ENCODE data around the gene RGS12.

Gene RGS12

GRCh38 chr4:3334316-3334715 lies 41.5 kb downstream of the RGS12 start:
- DNase-seq = no peak

GRCh38 chr4:3335385-3335784 lies 42.6 kb downstream of the RGS12 start:
- DNase-seq = no peak

GRCh38 chr4:3335982-3336381 lies 43.2 kb downstream of the RGS12 start:
- no peak for DNase-seq

GRCh38 chr4:3336382-3337356 lies 43.8 kb downstream of the RGS12 start:
- DNase-seq = no peak

GRCh38 chr4:3337357-3337732 lies 44.5 kb downstream of the RGS12 start:
- no peak for DNase-seq

GRCh38 chr4:3337811-3338210 lies 45.0 kb downstream of the RGS12 start:
- DNase-seq = no peak

- DNase-seq = no peak
Observed at GRCh38 chr4:3338321-3338838, 45.6 kb downstream of the RGS12 start.

- DNase-seq = no peak
Observed at GRCh38 chr4:3338976-3339531, 46.2 kb downstream of the RGS12 start.

- DNase-seq = no peak
Observed at GRCh38 chr4:3339577-3339976, 46.8 kb downstream of the RGS12 start.

GRCh38 chr4:3340038-3340699 lies 47.3 kb downstream of the RGS12 start:
- no peak for DNase-seq

- DNase-seq = no peak
Observed at GRCh38 chr4:3340700-3341083, 47.9 kb downstream of the RGS12 start.

GRCh38 chr4:3341760-3342159 lies 48.9 kb downstream of the RGS12 start:
- no peak for DNase-seq

GRCh38 chr4:3342182-3342854 lies 49.5 kb downstream of the RGS12 start:
- DNase-seq = no peak

Data from effector CD4-positive, alpha-beta T cell (primary cell).